ENCODE measurements around the gene MARF1.

DNA sequence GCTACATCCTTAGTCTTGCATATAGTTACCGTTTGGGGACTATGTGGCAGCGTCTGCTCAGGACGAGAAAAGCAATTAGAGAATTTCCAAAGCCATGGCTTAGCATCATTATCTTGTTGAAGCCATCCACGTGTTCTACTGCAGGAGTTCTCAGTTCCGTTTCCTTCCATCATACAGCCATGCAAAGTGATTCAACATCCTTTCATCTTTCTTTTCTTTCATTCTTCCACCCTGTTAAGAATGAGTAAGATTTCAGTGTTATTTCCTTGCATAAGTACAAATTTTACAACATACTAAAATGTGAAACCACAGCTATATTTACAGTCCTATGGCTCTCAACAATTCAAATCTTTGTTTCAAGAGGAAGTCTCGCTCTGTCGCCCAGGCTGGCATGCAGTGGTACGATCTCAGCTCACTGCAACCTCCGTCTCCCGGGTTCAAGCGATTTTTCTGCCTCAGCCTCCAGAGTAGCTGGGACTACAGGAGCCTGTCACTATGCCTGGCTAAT, 3.8 kb downstream of the MARF1 start:
- TF ChIP-seq, protein P1, sequence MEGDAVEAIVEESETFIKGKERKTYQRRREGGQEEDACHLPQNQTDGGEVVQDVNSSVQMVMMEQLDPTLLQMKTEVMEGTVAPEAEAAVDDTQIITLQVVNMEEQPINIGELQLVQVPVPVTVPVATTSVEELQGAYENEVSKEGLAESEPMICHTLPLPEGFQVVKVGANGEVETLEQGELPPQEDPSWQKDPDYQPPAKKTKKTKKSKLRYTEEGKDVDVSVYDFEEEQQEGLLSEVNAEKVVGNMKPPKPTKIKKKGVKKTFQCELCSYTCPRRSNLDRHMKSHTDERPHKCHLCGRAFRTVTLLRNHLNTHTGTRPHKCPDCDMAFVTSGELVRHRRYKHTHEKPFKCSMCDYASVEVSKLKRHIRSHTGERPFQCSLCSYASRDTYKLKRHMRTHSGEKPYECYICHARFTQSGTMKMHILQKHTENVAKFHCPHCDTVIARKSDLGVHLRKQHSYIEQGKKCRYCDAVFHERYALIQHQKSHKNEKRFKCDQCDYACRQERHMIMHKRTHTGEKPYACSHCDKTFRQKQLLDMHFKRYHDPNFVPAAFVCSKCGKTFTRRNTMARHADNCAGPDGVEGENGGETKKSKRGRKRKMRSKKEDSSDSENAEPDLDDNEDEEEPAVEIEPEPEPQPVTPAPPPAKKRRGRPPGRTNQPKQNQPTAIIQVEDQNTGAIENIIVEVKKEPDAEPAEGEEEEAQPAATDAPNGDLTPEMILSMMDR (IDR thresholded peaks at IDR 0.05; ENCODE audit: borderline replicate concordance, extremely low read depth, low read length, poor library complexity, severe bottlenecking) = no peak
- TF ChIP-seq EZH2 (IDR thresholded peaks at IDR 0.05; ENCODE audit: borderline replicate concordance, low read depth, low read length, severe bottlenecking) = no peak
